Sigmoid colon (tissue), 7 donors: ENCODE results near the gene PIK3R6. TPM values are rescaled to one million over a fixed set of nuclear protein-coding genes. Genes with fewer than 3 reads are reported as not detected.

Source experiments
- DNase-seq: peaks from one replicate; pipeline ENCODE4 v3.0.0-alpha.2; 2019
- H3K27ac ChIP-seq, 4 donors: fragments of 200-600 bp; sonication (generic); one replicate each; pipeline ENCODE4 v1.5.1; 2016 to 2019; ENCODE audit warnings: mild to moderate bottlenecking in 1 of 4
- H3K27me3 ChIP-seq, 3 donors: fragments of 200-600 bp; sonication (generic); one replicate each; pipeline ENCODE4 v1.5.1; 2019; ENCODE audit warnings: mild to moderate bottlenecking in 1 of 3
- H3K36me3 ChIP-seq, 4 donors: fragments of 200-600 bp; sonication (generic); one replicate each; pipeline ENCODE4 v1.5.1; 2016 to 2019
- H3K4me1 ChIP-seq, 4 donors: fragments of 200-600 bp; sonication (generic); one replicate each; pipeline ENCODE4 v1.5.1; 2017 to 2019
- H3K4me3 ChIP-seq, 4 donors: fragments of 200-600 bp; sonication (generic); one replicate each; pipeline ENCODE4 v1.5.1; 2017 to 2019; ENCODE audit warnings: mild to moderate bottlenecking in 2 of 4, moderate library complexity in 1 of 4
- H3K9me3 ChIP-seq, 4 donors: fragments of 200-600 bp in 3 of 4; sonication (generic) in 3 of 4; one replicate each; pipeline versions ENCODE4 v1.5.1 to v1.6.1; 2013 to 2019
- CTCF ChIP-seq, 4 experiments: fragments of 450-650 bp in 3 of 4; fragments of 200-600 bp in 1 of 4; IDR thresholded peaks; one replicate each; pipeline ENCODE4 v1.5.1; 2016 to 2019; ENCODE audit warnings: antibody characterized with exemption in 4 of 4, mild to moderate bottlenecking in 3 of 4, moderate library complexity in 2 of 4
- EP300 ChIP-seq, 4 donors: sonication (generic); formaldehyde crosslinking; IDR thresholded peaks; one replicate each; pipeline ENCODE4 v1.6.1; 2017; ENCODE audit warnings: antibody characterized with exemption in 4 of 4
- POLR2A ChIP-seq, 2 donors: fragments of 450-650 bp; IDR thresholded peaks; one replicate each; pipeline ENCODE4 v1.6.1; 2016; ENCODE audit warnings: antibody characterized with exemption in 2 of 2, mild to moderate bottlenecking in 2 of 2, moderate library complexity in 2 of 2
- POLR2AphosphoS5 ChIP-seq, 4 donors: sonication (generic); formaldehyde crosslinking; IDR thresholded peaks; one replicate each; pipeline ENCODE4 v1.6.1; 2017; ENCODE audit warnings: antibody characterized with exemption in 4 of 4
- WGBS, 2 donors: extraction: QIAGEN DNeasy Blood & Tissue Kit; methylation state at CpG; one replicate each; pipeline ENCODE4 v1.1.7; 2013; 5-methylcytosine and 5-hydroxymethylcytosine counted together
- intact Hi-C: fragments of 100-400 bp; cut with DNase I; formaldehyde crosslinking; loops from one replicate; pipeline ENCODE4 v1.15.1; 2023
- polyA plus RNA-seq, 3 donors: library from polyadenylated mRNA; stranded (reverse); fragments of 200-250 nt; gene quantifications; one replicate each; pipeline ENCODE4 v1.2.3, GENCODE V29; 2013
- total RNA-seq, 4 donors: library from RNA; depleted of rRNA; stranded (reverse); fragments of >200 nt; gene quantifications; one replicate each; pipeline ENCODE4 v1.1.0, GENCODE V29; 2016
- donor health status: healthy with polysubstance abuse.
- donor health status: Bipolar disorder and iron deficiency.
- donor health status: healthy.

Gene PIK3R6
- total and polyA plus RNA-seq, 7 donors = 0.54 to 1.2 (median 0.77) TPM; not detected in 2

DNA sequence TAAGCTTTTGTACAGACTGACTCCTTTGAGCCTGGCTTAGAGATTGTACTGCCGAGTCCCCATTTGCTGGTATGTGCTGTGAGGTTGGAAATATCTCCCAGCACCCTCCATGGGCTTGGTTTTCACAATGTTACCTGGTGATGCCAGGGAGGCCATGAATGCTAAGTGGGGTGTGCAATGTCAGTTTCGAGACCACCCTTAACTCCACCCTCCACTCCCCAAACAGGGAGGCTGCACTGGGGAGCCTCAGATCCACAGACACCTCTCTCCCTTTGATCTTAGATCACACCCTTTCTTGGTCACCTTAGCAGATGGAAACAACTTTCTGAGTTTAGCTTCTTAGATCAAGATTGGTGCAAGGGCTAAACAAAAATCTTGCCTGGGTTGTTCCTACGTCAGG is 28.6 kb upstream of the PIK3R6 start:
- no peak overlapping the region for H3K4me3 ChIP-seq
- no peak for TF ChIP-seq CTCF (IDR thresholded peaks at IDR 0.05)
- TF ChIP-seq POLR2A (IDR thresholded peaks at IDR 0.05) = no peak
- no peak for TF ChIP-seq POLR2AphosphoS5 (IDR thresholded peaks at IDR 0.05)
- TF ChIP-seq EP300 (IDR thresholded peaks at IDR 0.05) = no peak
- no peak overlapping the region for H3K27ac ChIP-seq
- H3K4me1 ChIP-seq = peaks cover 0 to 4% (median 0%) of the 10 kb centered on the region in 4 donors
- DNase-seq = no peak
- H3K27me3 ChIP-seq = peaks cover 0 to 11% (median 0%) of the 10 kb centered on the region in 3 donors
- no peaks in the 10 kb centered on the region for H3K9me3 ChIP-seq
- H3K36me3 ChIP-seq = no peaks in the 10 kb centered on the region
- intact Hi-C loops = no loop called here
- 72 to 80% methylated on average over 3 of the region's 3 CpGs for WGBS, 2 donors

GRCh38 chr17:8894673-8895578 is 27.5 kb upstream of the PIK3R6 start:
- peaks cover 0 to 4% (median 0%) of the 10 kb centered on the region in 4 donors for H3K4me1 ChIP-seq
- no peak overlapping the region for H3K27ac ChIP-seq
- 43 to 52% methylated on average over 24 of the region's 24 CpGs for WGBS, 2 donors
- no peak for DNase-seq
- no peaks in the 10 kb centered on the region for H3K36me3 ChIP-seq
- peaks cover 0 to 9% (median 0%) of the 10 kb centered on the region in 3 donors for H3K27me3 ChIP-seq
- no peaks in the 10 kb centered on the region for H3K9me3 ChIP-seq
- intact Hi-C loops = no loop called here
- peak overlapping the region in 2 of 4 donors; percentile 26 to 27 for H3K4me3 ChIP-seq
- TF ChIP-seq POLR2AphosphoS5 (IDR thresholded peaks at IDR 0.05) (no peak), POLR2A (IDR thresholded peaks at IDR 0.05) (no peak), CTCF (IDR thresholded peaks at IDR 0.05) (peak in 3 of 4 experiments; percentile 58 to 67 (median 62))

DNA sequence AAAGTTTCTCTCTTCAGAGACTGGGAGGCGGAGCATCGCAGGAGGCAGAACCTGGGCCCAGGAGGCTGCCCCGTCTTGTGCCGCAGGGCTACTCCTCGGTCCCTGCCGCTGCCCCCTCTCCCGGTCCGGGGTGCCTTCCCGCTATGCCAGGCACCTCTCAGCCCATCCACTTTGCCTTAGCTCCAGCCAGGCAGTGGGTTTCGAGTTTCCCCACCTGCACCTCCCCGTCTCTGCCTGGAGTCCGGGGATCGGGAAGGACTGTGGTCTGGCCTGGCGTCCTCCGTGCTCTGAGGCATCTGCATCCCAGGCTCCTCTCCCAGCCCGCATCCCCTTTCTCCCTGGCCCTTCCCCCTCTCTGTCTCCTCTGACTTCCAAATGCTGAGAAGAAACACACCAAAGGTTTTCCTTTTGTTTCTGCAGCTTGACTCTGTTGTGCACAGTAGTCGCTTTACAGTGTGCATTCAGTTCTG is 26.8 kb upstream of the PIK3R6 start:
- peak overlapping the region in 2 of 4 donors; percentile 26 to 27 for H3K4me3 ChIP-seq

DNA sequence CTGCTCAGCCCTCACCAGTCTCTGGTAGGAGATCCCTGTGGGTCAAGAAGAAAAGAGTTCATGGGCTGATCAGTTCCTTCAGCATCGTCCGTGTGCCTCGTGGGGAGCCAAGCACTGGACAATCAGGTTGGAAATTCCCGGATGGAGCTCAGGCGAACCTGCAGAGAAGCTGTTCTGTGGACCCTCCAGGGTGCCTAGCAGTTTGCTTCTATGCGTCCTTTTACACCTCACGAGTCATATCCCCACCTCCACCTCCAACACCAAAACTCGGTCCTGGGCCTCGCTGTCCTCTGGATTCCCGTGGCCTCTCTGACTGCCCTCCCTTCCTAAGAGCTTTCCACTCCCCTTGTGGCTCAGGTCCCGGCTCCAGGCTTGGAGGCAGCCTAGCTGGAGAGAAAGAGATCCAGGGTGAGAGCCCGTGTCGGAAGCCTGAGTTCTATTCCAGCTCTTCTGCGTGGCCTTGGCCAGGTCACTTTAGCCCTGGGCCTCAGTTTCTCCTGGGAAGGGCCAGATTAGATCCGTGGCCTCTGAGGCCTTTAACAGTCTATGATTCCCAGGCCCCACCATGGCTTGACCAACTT is 26.2 kb upstream of the PIK3R6 start:
- Histone ChIP-seq H3K4me3 (no peak overlapping the region), H3K27ac (no peak overlapping the region), H3K36me3 (no peaks in the 10 kb centered on the region), H3K27me3 (peaks cover 0 to 9% (median 0%) of the 10 kb centered on the region in 3 donors), H3K9me3 (no peaks in the 10 kb centered on the region), H3K4me1 (peaks cover 0 to 4% (median 0%) of the 10 kb centered on the region in 4 donors)
- intact Hi-C loops = no loop called here
- TF ChIP-seq EP300 (IDR thresholded peaks at IDR 0.05) (no peak), CTCF (IDR thresholded peaks at IDR 0.05) (no peak), POLR2AphosphoS5 (IDR thresholded peaks at IDR 0.05) (no peak), POLR2A (IDR thresholded peaks at IDR 0.05) (no peak)
- no peak for DNase-seq
- 89 to 93% methylated on average over 15 of the region's 15 CpGs for WGBS, 2 donors

More for the DNA sequence above, 26.8 kb upstream of the PIK3R6 start:
- TF ChIP-seq POLR2A (IDR thresholded peaks at IDR 0.05) (no peak), CTCF (IDR thresholded peaks at IDR 0.05) (no peak), EP300 (IDR thresholded peaks at IDR 0.05) (no peak), POLR2AphosphoS5 (IDR thresholded peaks at IDR 0.05) (no peak)
- Histone ChIP-seq H3K9me3 (no peaks in the 10 kb centered on the region), H3K27ac (no peak overlapping the region), H3K4me1 (peaks cover 0 to 4% (median 0%) of the 10 kb centered on the region in 4 donors), H3K36me3 (no peaks in the 10 kb centered on the region), H3K27me3 (peaks cover 0 to 9% (median 0%) of the 10 kb centered on the region in 3 donors)
- no peak for DNase-seq
- intact Hi-C loops = no loop called here
- WGBS, 2 donors = 84 to 86% methylated on average over 17 of the region's 17 CpGs
